Measurements from ENCODE around the gene HOXA3.

GRCh38 chr7:27197137-27198042, 45.0 kb upstream of the HOXA3 start:
- TF ChIP-seq RFX5 (IDR thresholded peaks at IDR 0.05; ENCODE audit: borderline replicate concordance, low read depth, low read length) (no peak), JUN (IDR thresholded peaks at IDR 0.05; ENCODE audit: low read depth, low read length) (no peak), TCF12 (IDR thresholded peaks at IDR 0.05; ENCODE audit: low read depth, low read length) (no peak), MAX (IDR thresholded peaks at IDR 0.05) (no peak), CREB1 (IDR thresholded peaks at IDR 0.05) (no peak), CTCF (IDR thresholded peaks at IDR 0.05; ENCODE audit: control extremely low read depth in 1 of 3, insufficient read depth in 1 of 3, low read depth in 1 of 3, low read length in 3 of 3) (no peak), SIX5 (IDR thresholded peaks at IDR 0.05; ENCODE audit: low read depth, low read length) (no peak), CEBPB (IDR thresholded peaks at IDR 0.05; ENCODE audit: low read depth, low read length) (no peak), KDM1A (IDR thresholded peaks at IDR 0.05; ENCODE audit: borderline replicate concordance, low read length) (no peak), TAF1 (IDR thresholded peaks at IDR 0.05; ENCODE audit: low read depth, low read length) (no peak), EZH2 (IDR thresholded peaks at IDR 0.05; ENCODE audit: low read depth, low read length, severe bottlenecking) (no peak), CBX8 (IDR thresholded peaks at IDR 0.05; ENCODE audit: borderline replicate concordance, low read depth, low read length) (peak; percentile 79; the same call in 1 of the 2 replicates), POLR2AphosphoS5 (IDR thresholded peaks at IDR 0.05; ENCODE audit: low read depth, low read length) (no peak)
- TF ChIP-seq, protein P1, sequence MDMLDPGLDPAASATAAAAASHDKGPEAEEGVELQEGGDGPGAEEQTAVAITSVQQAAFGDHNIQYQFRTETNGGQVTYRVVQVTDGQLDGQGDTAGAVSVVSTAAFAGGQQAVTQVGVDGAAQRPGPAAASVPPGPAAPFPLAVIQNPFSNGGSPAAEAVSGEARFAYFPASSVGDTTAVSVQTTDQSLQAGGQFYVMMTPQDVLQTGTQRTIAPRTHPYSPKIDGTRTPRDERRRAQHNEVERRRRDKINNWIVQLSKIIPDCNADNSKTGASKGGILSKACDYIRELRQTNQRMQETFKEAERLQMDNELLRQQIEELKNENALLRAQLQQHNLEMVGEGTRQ (IDR thresholded peaks at IDR 0.05; ENCODE audit: low read length) = no peak
